Loucy (cell line): ENCODE results near the gene DAB1.

ENCODE experiments used
- H2AFZ ChIP-seq: fragments of 200-600 bp; sonication (generic); 2 replicates; pipeline ENCODE4 v1.6.0; 2016; ENCODE audit warnings: antibody characterized with exemption, mild to moderate bottlenecking, low read length, moderate library complexity
- H3F3A ChIP-seq: fragments of 200-600 bp; 2 replicates; pipeline ENCODE4 v1.6.0; 2016; ENCODE audit warnings: antibody characterized with exemption, low read depth, mild to moderate bottlenecking
- H3K27me3 ChIP-seq: fragments of 200-600 bp; sonication (generic); 2 replicates; pipeline ENCODE4 v1.6.1; 2014; ENCODE audit warnings: low read length, mild to moderate bottlenecking; ENCODE audit not compliant: insufficient read depth, poor library complexity, severe bottlenecking
- H3K36me3 ChIP-seq: fragments of 200-600 bp; sonication (generic); 2 replicates; pipeline ENCODE4 v1.6.1; 2016; ENCODE audit warnings: low read length; ENCODE audit not compliant: insufficient read depth
- H3K4me1 ChIP-seq: fragments of 200-600 bp; sonication (generic); 2 replicates; pipeline ENCODE4 v1.5.1; 2014; ENCODE audit warnings: low read length, mild to moderate bottlenecking; ENCODE audit not compliant: insufficient read depth, poor library complexity, severe bottlenecking
- H3K4me2 ChIP-seq: fragments of 200-600 bp; sonication (generic); 2 replicates; pipeline ENCODE4 v1.6.0; 2014; ENCODE audit warnings: antibody characterized with exemption, low read length, low read depth, mild to moderate bottlenecking; ENCODE audit not compliant: poor library complexity, severe bottlenecking
- H3K4me3 ChIP-seq: fragments of 200-600 bp; sonication (generic); 2 replicates; pipeline ENCODE4 v1.5.1; 2014; ENCODE audit warnings: low read length, mild to moderate bottlenecking, mixed read lengths; ENCODE audit not compliant: poor library complexity, severe bottlenecking
- H3K79me2 ChIP-seq: fragments of 200-600 bp; sonication (generic); 2 replicates; pipeline ENCODE4 v1.6.1; 2014; ENCODE audit warnings: low read length; ENCODE audit not compliant: insufficient read depth
- H3K9ac ChIP-seq: fragments of 200-600 bp; sonication (generic); 2 replicates; pipeline ENCODE4 v1.6.0; 2014; ENCODE audit warnings: mild to moderate bottlenecking, low read depth, low read length, moderate library complexity; ENCODE audit not compliant: poor library complexity, severe bottlenecking
- H3K9me2 ChIP-seq: fragments of 200-600 bp; sonication (generic); replicated peaks from 2 replicates; pipeline ENCODE4 v1.6.1; 2016; ENCODE audit warnings: low read depth, low read length, mixed read lengths
- H3K9me3 ChIP-seq: fragments of 200-600 bp; sonication (generic); 2 replicates; pipeline ENCODE4 v1.6.1; 2014; ENCODE audit warnings: mild to moderate bottlenecking, antibody characterized with exemption, low read length, low read depth; ENCODE audit not compliant: insufficient read depth
- H4K20me1 ChIP-seq: fragments of 200-600 bp; sonication (generic); 2 replicates; pipeline ENCODE4 v1.6.0; 2014; ENCODE audit warnings: antibody characterized with exemption, low read length, mild to moderate bottlenecking; ENCODE audit not compliant: insufficient read depth, poor library complexity, severe bottlenecking
- EZH2phosphoT487 ChIP-seq: fragments of 200-600 bp; IDR thresholded peaks from 2 replicates; pipeline ENCODE4 v1.6.1; 2018; ENCODE audit warnings: antibody characterized with exemption, mild to moderate bottlenecking, moderate library complexity, borderline replicate concordance
- TF ChIP-seq, protein P1 (sequence below): fragments of 200-600 bp; sonication (generic); conservative IDR thresholded peaks from 2 replicates; pipeline ENCODE4 v1.5.1; 2014; ENCODE audit warnings: mild to moderate bottlenecking, antibody characterized with exemption, low read length

Gene DAB1

DNA sequence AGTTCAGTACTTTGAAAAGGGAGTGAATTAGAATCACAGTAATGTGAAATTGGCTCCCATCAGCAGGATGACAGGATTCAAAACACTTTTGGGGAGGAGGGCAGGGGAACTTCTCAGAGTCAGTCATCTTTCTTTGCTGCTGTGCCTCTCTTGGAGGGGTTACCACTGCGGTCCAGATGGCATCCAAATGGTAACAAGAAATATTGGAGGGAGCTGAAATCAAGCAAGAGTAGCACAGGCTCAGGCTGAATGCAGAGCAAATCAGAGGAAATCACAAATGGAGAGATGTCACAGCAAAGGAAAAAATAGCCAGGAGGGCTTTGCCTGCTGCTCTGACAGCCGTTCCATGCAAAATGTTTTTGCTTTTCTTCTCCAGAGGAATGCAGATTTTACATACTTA lies 383.0 kb downstream of the DAB1 start:
- Histone ChIP-seq H3K36me3 (no peaks in the 10 kb centered on the region), H3K79me2 (no peaks in the 10 kb centered on the region), H3K9ac (no peak overlapping the region), H2AFZ (no peak overlapping the region), H3K9me2 (no peaks in the 10 kb centered on the region), H3K4me3 (no peak overlapping the region), H3K4me2 (no peak overlapping the region), H3F3A (no peaks in the 10 kb centered on the region), H3K4me1 (no peaks in the 10 kb centered on the region), H3K27me3 (no peaks in the 10 kb centered on the region), H3K9me3 (peaks cover 6% of the 10 kb centered on the region; the same call in 1 of the 2 replicates), H4K20me1 (no peaks in the 10 kb centered on the region)
- TF ChIP-seq, protein P1, sequence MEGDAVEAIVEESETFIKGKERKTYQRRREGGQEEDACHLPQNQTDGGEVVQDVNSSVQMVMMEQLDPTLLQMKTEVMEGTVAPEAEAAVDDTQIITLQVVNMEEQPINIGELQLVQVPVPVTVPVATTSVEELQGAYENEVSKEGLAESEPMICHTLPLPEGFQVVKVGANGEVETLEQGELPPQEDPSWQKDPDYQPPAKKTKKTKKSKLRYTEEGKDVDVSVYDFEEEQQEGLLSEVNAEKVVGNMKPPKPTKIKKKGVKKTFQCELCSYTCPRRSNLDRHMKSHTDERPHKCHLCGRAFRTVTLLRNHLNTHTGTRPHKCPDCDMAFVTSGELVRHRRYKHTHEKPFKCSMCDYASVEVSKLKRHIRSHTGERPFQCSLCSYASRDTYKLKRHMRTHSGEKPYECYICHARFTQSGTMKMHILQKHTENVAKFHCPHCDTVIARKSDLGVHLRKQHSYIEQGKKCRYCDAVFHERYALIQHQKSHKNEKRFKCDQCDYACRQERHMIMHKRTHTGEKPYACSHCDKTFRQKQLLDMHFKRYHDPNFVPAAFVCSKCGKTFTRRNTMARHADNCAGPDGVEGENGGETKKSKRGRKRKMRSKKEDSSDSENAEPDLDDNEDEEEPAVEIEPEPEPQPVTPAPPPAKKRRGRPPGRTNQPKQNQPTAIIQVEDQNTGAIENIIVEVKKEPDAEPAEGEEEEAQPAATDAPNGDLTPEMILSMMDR = no peak
- no peak for TF ChIP-seq EZH2phosphoT487

GRCh38 chr1:57036641-57037579 lies 386.9 kb downstream of the DAB1 start:
- no peak for TF ChIP-seq EZH2phosphoT487
- TF ChIP-seq, protein P1 = no peak
- Histone ChIP-seq H3K4me1 (no peaks in the 10 kb centered on the region), H3K9me2 (no peaks in the 10 kb centered on the region), H3K4me3 (no peak overlapping the region), H3K4me2 (no peak overlapping the region), H2AFZ (no peak overlapping the region), H3F3A (no peaks in the 10 kb centered on the region), H3K79me2 (no peaks in the 10 kb centered on the region), H4K20me1 (no peaks in the 10 kb centered on the region), H3K36me3 (no peaks in the 10 kb centered on the region), H3K9ac (no peak overlapping the region), H3K27me3 (no peaks in the 10 kb centered on the region), H3K9me3 (no peaks in the 10 kb centered on the region)

DNA sequence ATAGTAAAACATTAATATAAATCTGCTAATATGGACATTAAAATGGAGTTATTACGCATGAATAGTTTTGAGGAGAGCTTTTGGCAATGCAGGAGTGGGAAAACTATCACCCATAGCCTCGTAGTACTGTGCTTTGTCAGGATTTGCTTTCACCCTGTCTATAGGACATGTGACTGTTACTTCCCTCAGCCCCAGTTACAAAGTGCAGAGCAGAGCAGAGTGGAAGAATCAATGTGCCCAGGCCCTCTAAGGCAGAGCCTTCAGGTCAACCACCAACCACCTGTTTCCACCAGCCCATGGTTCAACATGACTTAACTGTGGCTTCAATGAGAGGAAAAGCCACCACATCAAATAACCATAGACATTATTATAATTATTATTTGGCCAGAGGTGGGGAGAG lies 389.1 kb downstream of the DAB1 start:
- no peaks in the 10 kb centered on the region for H4K20me1 ChIP-seq
- H3F3A ChIP-seq = no peaks in the 10 kb centered on the region
- H3K36me3 ChIP-seq = no peaks in the 10 kb centered on the region
- no peaks in the 10 kb centered on the region for H3K4me1 ChIP-seq
- H3K27me3 ChIP-seq = no peaks in the 10 kb centered on the region
- no peak overlapping the region for H3K4me2 ChIP-seq
- no peak for TF ChIP-seq EZH2phosphoT487
- TF ChIP-seq, protein P1 = no peak
- H3K4me3 ChIP-seq = no peak overlapping the region
- no peaks in the 10 kb centered on the region for H3K9me3 ChIP-seq
- H2AFZ ChIP-seq = no peak overlapping the region
- no peaks in the 10 kb centered on the region for H3K9me2 ChIP-seq
- H3K9ac ChIP-seq = no peak overlapping the region
- no peaks in the 10 kb centered on the region for H3K79me2 ChIP-seq
